Measurements from ENCODE around the gene MR1. TPM values are rescaled to one million over a fixed set of nuclear protein-coding genes. Genes with fewer than 3 reads are reported as not detected.

The MR1 gene
- total and polyA plus RNA-seq, 2 of the 13 experiments (the other 11 are each of a cell fraction or from before 2014, with no cell fraction given): 7.7 to 10.4 TPM

DNA sequence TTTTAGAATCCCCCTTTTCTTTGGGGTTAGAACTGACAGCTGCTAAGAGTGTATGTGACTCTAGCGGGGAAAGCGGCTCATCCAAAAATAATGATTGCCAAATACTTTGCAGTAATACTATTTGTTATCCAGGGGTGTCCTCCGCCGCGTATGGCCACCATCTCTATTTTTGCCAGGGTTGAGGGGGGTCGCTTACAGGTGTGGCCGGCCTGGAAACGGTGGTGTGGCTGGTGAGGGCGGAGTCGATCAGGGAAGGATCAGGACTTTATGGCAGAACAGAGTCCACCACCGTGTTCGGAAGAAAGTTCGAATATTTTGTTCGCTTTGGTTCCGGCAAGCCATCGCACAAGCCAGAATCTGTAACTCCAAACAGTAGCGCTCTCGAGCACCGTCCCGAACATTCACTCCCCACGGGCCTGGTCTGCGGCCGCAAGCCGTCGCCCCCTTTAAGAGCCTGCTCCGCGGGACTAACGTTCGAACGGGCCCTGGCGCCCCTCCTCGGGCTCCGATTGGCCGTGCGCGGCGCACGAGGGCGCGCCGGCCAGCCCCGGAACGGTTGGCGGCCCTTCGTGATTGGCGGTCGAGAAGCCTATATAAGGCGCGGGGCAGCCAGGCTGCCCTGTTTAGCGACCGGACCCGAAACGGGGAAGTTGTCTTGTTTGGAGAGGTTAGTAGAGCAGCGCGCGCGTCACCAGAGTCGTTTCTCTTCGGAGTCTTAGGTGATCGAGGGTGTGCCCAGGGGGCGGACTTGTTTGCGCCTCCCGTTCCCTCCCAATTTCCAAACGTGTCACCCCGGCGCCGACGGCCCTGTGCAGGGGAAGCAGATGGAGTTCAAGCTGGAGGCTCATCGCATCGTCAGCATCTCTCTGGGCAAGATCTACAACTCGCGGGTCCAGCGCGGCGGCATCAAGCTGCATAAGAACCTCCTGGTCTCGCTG, 54.6 kb downstream of the MR1 start, which contains the start of gene IER5:
TSS of gene IER5 (plus strand) at position 622 of the 938 bp plus-strand sequence. CDS start at position 825, 203 bp downstream.
- in situ Hi-C loops (cut with HindIII; ENCODE audit: extremely low pct_ligation_motif_present, low pct_unique_long_range_greater_than_20kb): loop anchor here (5.0 kb wide), 1 partner anchor 54 kb away; no protein-coding TSS in a partner anchor
- WGBS (ENCODE audit: low lambda C conversion rate): 11% methylated on average over 33 of the region's 76 CpGs
- POLR2A ChIA-PET: interaction anchor here (0.6 to 5.3 kb wide), 21 partner anchors 10 to 206 kb away, joined by 3 to 57 read pairs (median 5); partner anchors contain the start of gene MR1
- intact Hi-C loops (cut with micrococcal nuclease; ENCODE audit: unreplicated experiment): loop anchor here (1.0 to 5.0 kb wide), 4 partner anchors 16 to 66 kb away; partner anchors contain the start of gene STX6
- H3K4me3 ChIP-seq (replicated peaks in 1 of 3; ENCODE audit: insufficient read depth in 1 of 3, low read depth in 2 of 3, low read length in 3 of 3): peak within 1 kb of the TSS; percentile 68 to 88 (median 79)
- no peak within 1 kb of the TSS for H2AFZ ChIP-seq (ENCODE audit: low read length)
- peak; percentile 90 for ATAC-seq
- FAIRE-seq: peak; percentile 26
- peaks cover 52% of the 10 kb centered on the region for H3K4me1 ChIP-seq (ENCODE audit: insufficient read depth, low read length)
- H3K9ac ChIP-seq (ENCODE audit: insufficient read depth, low read depth, low read length): peak within 1 kb of the TSS; percentile 72
- H4K20me1 ChIP-seq (ENCODE audit: insufficient read depth, low read length): peaks cover 8% of the 10 kb centered on the region
- TSS peak; percentile 84 for BruUV-seq (replicated peaks)
- H3K9me3 ChIP-seq (ENCODE audit: low read length): no peaks in the 10 kb centered on the region
- H3K79me2 ChIP-seq (ENCODE audit: insufficient read depth, low read length): peaks cover 30% of the 10 kb centered on the region
- H3K4me2 ChIP-seq (ENCODE audit: low read depth, low read length): peak within 1 kb of the TSS; percentile 91
- H3K27me3 ChIP-seq (ENCODE audit: control insufficient read depth in 1 of 2, insufficient read depth in 2 of 2, low read length in 2 of 2): no peaks in the 10 kb centered on the region; a peak in 2 of 5 replicates
- no peaks in the 10 kb centered on the region for H3K36me3 ChIP-seq (replicated peaks in 1 of 2; ENCODE audit: control insufficient read depth in 1 of 2, insufficient read depth in 2 of 2, low read length in 2 of 2)
- DNase-seq (ENCODE audit: low spot score): peak; percentile 89
- CTCF ChIA-PET (ENCODE audit: low intra/inter-chr PET ratio, low total read pairs): no interaction called here
- H3K27ac ChIP-seq (ENCODE audit: extremely low read length, insufficient read depth, low read length): peak within 1 kb of the TSS; percentile 39
- TF ChIP-seq NFYB (CRISPR knock-in tag; IDR thresholded peaks at IDR 0.05) (peak; percentile 91), ZNF326 (CRISPR knock-in tag; IDR thresholded peaks at IDR 0.05; ENCODE audit: borderline replicate concordance) (no peak), RARA (CRISPR knock-in tag; IDR thresholded peaks at IDR 0.05) (no peak), ZNF124 (CRISPR knock-in tag; IDR thresholded peaks at IDR 0.05) (peak; percentile 73; the same call in 1 of the 2 replicates), MLLT10 (CRISPR knock-in tag; IDR thresholded peaks at IDR 0.05) (no peak), YEATS4 (CRISPR knock-in tag; IDR thresholded peaks at IDR 0.05; ENCODE audit: borderline replicate concordance) (peak; percentile 71; the same call in 1 of the 2 replicates)
- TF ChIP-seq, protein P1, sequence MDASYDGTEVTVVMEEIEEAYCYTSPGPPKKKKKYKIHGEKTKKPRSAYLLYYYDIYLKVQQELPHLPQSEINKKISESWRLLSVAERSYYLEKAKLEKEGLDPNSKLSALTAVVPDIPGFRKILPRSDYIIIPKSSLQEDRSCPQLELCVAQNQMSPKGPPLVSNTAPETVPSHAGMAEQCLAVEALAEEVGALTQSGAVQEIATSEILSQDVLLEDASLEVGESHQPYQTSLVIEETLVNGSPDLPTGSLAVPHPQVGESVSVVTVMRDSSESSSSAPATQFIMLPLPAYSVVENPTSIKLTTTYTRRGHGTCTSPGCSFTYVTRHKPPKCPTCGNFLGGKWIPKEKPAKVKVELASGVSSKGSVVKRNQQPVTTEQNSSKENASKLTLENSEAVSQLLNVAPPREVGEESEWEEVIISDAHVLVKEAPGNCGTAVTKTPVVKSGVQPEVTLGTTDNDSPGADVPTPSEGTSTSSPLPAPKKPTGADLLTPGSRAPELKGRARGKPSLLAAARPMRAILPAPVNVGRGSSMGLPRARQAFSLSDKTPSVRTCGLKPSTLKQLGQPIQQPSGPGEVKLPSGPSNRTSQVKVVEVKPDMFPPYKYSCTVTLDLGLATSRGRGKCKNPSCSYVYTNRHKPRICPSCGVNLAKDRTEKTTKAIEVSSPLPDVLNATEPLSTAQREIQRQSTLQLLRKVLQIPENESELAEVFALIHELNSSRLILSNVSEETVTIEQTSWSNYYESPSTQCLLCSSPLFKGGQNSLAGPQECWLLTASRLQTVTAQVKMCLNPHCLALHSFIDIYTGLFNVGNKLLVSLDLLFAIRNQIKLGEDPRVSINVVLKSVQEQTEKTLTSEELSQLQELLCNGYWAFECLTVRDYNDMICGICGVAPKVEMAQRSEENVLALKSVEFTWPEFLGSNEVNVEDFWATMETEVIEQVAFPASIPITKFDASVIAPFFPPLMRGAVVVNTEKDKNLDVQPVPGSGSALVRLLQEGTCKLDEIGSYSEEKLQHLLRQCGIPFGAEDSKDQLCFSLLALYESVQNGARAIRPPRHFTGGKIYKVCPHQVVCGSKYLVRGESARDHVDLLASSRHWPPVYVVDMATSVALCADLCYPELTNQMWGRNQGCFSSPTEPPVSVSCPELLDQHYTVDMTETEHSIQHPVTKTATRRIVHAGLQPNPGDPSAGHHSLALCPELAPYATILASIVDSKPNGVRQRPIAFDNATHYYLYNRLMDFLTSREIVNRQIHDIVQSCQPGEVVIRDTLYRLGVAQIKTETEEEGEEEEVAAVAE (CRISPR knock-in tag; IDR thresholded peaks at IDR 0.05; ENCODE audit: borderline replicate concordance): peak; percentile 74; the same call in 1 of the 2 replicates
- TF ChIP-seq, protein P2, sequence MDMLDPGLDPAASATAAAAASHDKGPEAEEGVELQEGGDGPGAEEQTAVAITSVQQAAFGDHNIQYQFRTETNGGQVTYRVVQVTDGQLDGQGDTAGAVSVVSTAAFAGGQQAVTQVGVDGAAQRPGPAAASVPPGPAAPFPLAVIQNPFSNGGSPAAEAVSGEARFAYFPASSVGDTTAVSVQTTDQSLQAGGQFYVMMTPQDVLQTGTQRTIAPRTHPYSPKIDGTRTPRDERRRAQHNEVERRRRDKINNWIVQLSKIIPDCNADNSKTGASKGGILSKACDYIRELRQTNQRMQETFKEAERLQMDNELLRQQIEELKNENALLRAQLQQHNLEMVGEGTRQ (IDR thresholded peaks at IDR 0.05; ENCODE audit: low read depth, low read length): peak; percentile 73
- TF ChIP-seq, protein P2 (CRISPR knock-in tag; IDR thresholded peaks at IDR 0.05; ENCODE audit: borderline replicate concordance): peak; percentile 89; the same call in 1 of the 2 replicates
- TF ChIP-seq, protein P3, sequence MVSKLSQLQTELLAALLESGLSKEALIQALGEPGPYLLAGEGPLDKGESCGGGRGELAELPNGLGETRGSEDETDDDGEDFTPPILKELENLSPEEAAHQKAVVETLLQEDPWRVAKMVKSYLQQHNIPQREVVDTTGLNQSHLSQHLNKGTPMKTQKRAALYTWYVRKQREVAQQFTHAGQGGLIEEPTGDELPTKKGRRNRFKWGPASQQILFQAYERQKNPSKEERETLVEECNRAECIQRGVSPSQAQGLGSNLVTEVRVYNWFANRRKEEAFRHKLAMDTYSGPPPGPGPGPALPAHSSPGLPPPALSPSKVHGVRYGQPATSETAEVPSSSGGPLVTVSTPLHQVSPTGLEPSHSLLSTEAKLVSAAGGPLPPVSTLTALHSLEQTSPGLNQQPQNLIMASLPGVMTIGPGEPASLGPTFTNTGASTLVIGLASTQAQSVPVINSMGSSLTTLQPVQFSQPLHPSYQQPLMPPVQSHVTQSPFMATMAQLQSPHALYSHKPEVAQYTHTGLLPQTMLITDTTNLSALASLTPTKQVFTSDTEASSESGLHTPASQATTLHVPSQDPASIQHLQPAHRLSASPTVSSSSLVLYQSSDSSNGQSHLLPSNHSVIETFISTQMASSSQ (IDR thresholded peaks at IDR 0.05; ENCODE audit: low read depth): no peak
- TF ChIP-seq, protein P3 (CRISPR knock-in tag; IDR thresholded peaks at IDR 0.05; ENCODE audit: borderline replicate concordance): no peak; the same call in 1 of the 2 replicates
